HepG2 (cell line): ENCODE results near the gene ANKRD12. TPM values are rescaled to one million over a fixed set of nuclear protein-coding genes. Genes with fewer than 3 reads are reported as not detected.

Experiments
- ARID4A ChIP-seq: sonication (generic); formaldehyde crosslinking; IDR thresholded peaks from 2 replicates; pipeline ENCODE4 v1.5.0; 2020; ENCODE audit warnings: mild to moderate bottlenecking, missing genetic modification reagents, borderline replicate concordance
- ASH2L ChIP-seq: fragments of 300-600, 200-600 bp; sonication (generic); IDR thresholded peaks from 2 replicates; pipeline ENCODE4 v1.7.0; 2017; ENCODE audit warnings: low read depth, mild to moderate bottlenecking, moderate library complexity, mixed read lengths, low read length; ENCODE audit not compliant: insufficient read length
- CTCF ChIP-seq: sonication (generic); formaldehyde crosslinking; IDR thresholded peaks from 2 replicates; pipeline ENCODE4 v1.5.0; 2020; ENCODE audit warnings: mild to moderate bottlenecking, missing genetic modification reagents, moderate library complexity
- DNMT1 ChIP-seq: sonication (generic); formaldehyde crosslinking; IDR thresholded peaks from 2 replicates; pipeline ENCODE4 v1.5.1; 2020; ENCODE audit warnings: mild to moderate bottlenecking, missing genetic modification reagents
- KDM6A ChIP-seq: IDR thresholded peaks from 2 replicates; pipeline ENCODE4 v1.6.1; 2016; ENCODE audit warnings: low read depth
- KMT2B ChIP-seq: IDR thresholded peaks from 2 replicates; pipeline ENCODE4 v1.6.1; 2016; ENCODE audit warnings: missing genetic modification reagents, missing compliant biosample characterization
- MBD4 ChIP-seq: IDR thresholded peaks from 2 replicates; pipeline ENCODE4 v1.6.1; 2012; ENCODE audit warnings: low read length, inconsistent platforms, borderline replicate concordance
- SIN3A ChIP-seq: IDR thresholded peaks from 2 replicates; pipeline ENCODE4 v1.6.1; 2011; ENCODE audit warnings: low read depth, mild to moderate bottlenecking, control low read depth, low read length, borderline replicate concordance
- SMAD1 ChIP-seq: sonication (generic); formaldehyde crosslinking; IDR thresholded peaks from 2 replicates; pipeline ENCODE4 v1.4.0; 2020; ENCODE audit warnings: missing genetic modification reagents, low read depth, mild to moderate bottlenecking, borderline replicate concordance
- ZBTB21 ChIP-seq: sonication (generic); formaldehyde crosslinking; IDR thresholded peaks from 2 replicates; pipeline ENCODE4 v1.4.0; 2020; ENCODE audit warnings: missing genetic modification reagents
- ZFAT ChIP-seq: sonication (generic); formaldehyde crosslinking; conservative IDR thresholded peaks from 2 replicates; pipeline ENCODE4 v1.8.1; 2023; ENCODE audit warnings: missing genetic modification reagents, inconsistent platforms
- ZFX ChIP-seq: sonication (generic); formaldehyde crosslinking; IDR thresholded peaks from 2 replicates; pipeline ENCODE4 v1.4.0; 2020; ENCODE audit warnings: mild to moderate bottlenecking, low read depth, missing genetic modification reagents, moderate library complexity
- ZGPAT ChIP-seq: IDR thresholded peaks from 2 replicates; pipeline ENCODE4 v1.6.1; 2016; ENCODE audit warnings: mild to moderate bottlenecking
- ZNF256 ChIP-seq: sonication (generic); formaldehyde crosslinking; conservative IDR thresholded peaks from 2 replicates; pipeline ENCODE4 v1.4.0; 2020; ENCODE audit warnings: missing genetic modification reagents
- ZNF468 ChIP-seq: sonication (generic); formaldehyde crosslinking; IDR thresholded peaks from 2 replicates; pipeline ENCODE4 v1.8.0; 2022; ENCODE audit warnings: mild to moderate bottlenecking, moderate library complexity, missing genetic modification reagents
- ZNF547 ChIP-seq: sonication (generic); formaldehyde crosslinking; IDR thresholded peaks from 2 replicates; pipeline ENCODE4 v1.5.1; 2020; ENCODE audit warnings: mild to moderate bottlenecking, missing genetic modification reagents
- ZNF644 ChIP-seq: IDR thresholded peaks from 2 replicates; pipeline ENCODE4 v1.6.1; 2016; ENCODE audit warnings: low read depth
- ZNF687 ChIP-seq: sonication (generic); formaldehyde crosslinking; IDR thresholded peaks from 2 replicates; pipeline ENCODE4 v1.5.1; 2020; ENCODE audit warnings: mild to moderate bottlenecking, missing genetic modification reagents, moderate library complexity
- ZSCAN29 ChIP-seq: sonication (generic); formaldehyde crosslinking; conservative IDR thresholded peaks from 2 replicates; pipeline ENCODE4 v1.4.0; 2020; ENCODE audit warnings: mild to moderate bottlenecking, missing genetic modification reagents
- polyA plus RNA-seq, 8 experiments: library from polyadenylated mRNA; depleted of rRNA in 3 of 8; stranded (reverse) in 7 of 8; unstranded in 1 of 8; fragments of >200 nt; fragmentation: Illumina TruSeq in 4 of 8; extraction: Trizol in 4 of 8; gene quantifications; 2 replicates each; pipeline versions ENCODE4 v1.2.1 to v1.2.3, GENCODE V29; 2011 to 2016; ENCODE audit warnings: low read depth in 4 of 8, missing spikeins in 1 of 8, mixed read lengths in 1 of 8; ENCODE audit not compliant: insufficient read depth in 1 of 8
- total RNA-seq, 5 experiments: library from RNA; depleted of rRNA; stranded (reverse); fragments of >200 nt; fragmentation: Illumina TruSeq; extraction: Trizol; gene quantifications; 2 replicates each; pipeline ENCODE4 v1.2.3, GENCODE V29; 2016; ENCODE audit warnings: low read depth in 1 of 5

ANKRD12 gene
- total and polyA plus RNA-seq, 2 of the 13 experiments (the other 11 are each of a cell fraction or from before 2014, with no cell fraction given) = 6.0 to 23.2 TPM

- TF ChIP-seq ZNF687 (CRISPR knock-in tag) (peak; percentile 78), DNMT1 (no peak), ASH2L (peak; percentile 44), KMT2B (CRISPR knock-in tag) (peak; percentile 4; the same call in 1 of the 2 replicates), ZNF256 (CRISPR knock-in tag) (no peak), ARID4A (peak; percentile 36; the same call in 1 of the 2 replicates), ZGPAT (CRISPR knock-in tag) (no peak), ZNF547 (CRISPR knock-in tag) (no peak), SIN3A (peak; percentile 25; the same call in 1 of the 2 replicates), ZFAT (peak; percentile 40; the same call in 1 of the 2 replicates), ZSCAN29 (CRISPR knock-in tag) (no peak), SMAD1 (CRISPR knock-in tag) (no peak), ZNF644 (CRISPR knock-in tag) (no peak), CTCF (peak; percentile 62), KDM6A (CRISPR knock-in tag) (no peak), ZNF468 (CRISPR knock-in tag) (no peak), ZBTB21 (CRISPR knock-in tag) (no peak), ZFX (CRISPR knock-in tag) (peak; percentile 70), MBD4 (no peak)
These were observed 197.9 kb downstream of the ANKRD12 start, which contains the start of gene TWSG1 (continued) for GRCh38 chr18:9334329-9334972.
